Epithelial cell of esophagus (primary cell): ENCODE data around the gene DPYD.

Experiments used
- DNase-seq: peaks from one replicate; pipeline ENCODE4 v3.0.0; 2010; ENCODE audit warnings: low read depth
- H3K4me3 ChIP-seq: 2 replicates; pipeline ENCODE4 v1.5.1; 2011; ENCODE audit warnings: mild to moderate bottlenecking, low read length, control low read depth
- CTCF ChIP-seq: IDR thresholded peaks from 2 replicates; pipeline ENCODE4 v1.5.1; 2011; ENCODE audit warnings: low read depth, mild to moderate bottlenecking, low read length, control low read depth, inconsistent platforms; ENCODE audit not compliant: insufficient read depth; ENCODE audit errors: missing control alignments

Gene DPYD

GRCh38 chr1:97433094-97433823 lies 487.6 kb downstream of the DPYD start:
- TF ChIP-seq CTCF, result no peak
- peak; percentile 73 for DNase-seq

GRCh38 chr1:97427371-97427770 lies 493.5 kb downstream of the DPYD start:
- no peak for DNase-seq
- H3K4me3 ChIP-seq, result no peak overlapping the region
- TF ChIP-seq CTCF, result no peak

More at GRCh38 chr1:97433094-97433823, 487.6 kb downstream of the DPYD start:
- H3K4me3 ChIP-seq, result no peak overlapping the region

GRCh38 chr1:97424209-97424608 lies 496.6 kb downstream of the DPYD start:
- no peak for DNase-seq
- no peak for TF ChIP-seq CTCF
- H3K4me3 ChIP-seq, result no peak overlapping the region

GRCh38 chr1:97423403-97423802 lies 497.4 kb downstream of the DPYD start:
- DNase-seq, result no peak
- no peak overlapping the region for H3K4me3 ChIP-seq
- TF ChIP-seq CTCF, result no peak

GRCh38 chr1:97417661-97418060 lies 503.2 kb downstream of the DPYD start:
- DNase-seq, result no peak
- H3K4me3 ChIP-seq, result no peak overlapping the region
- TF ChIP-seq CTCF, result no peak

- DNase-seq, result no peak
- no peak overlapping the region for H3K4me3 ChIP-seq
- TF ChIP-seq CTCF, result no peak
Measured at GRCh38 chr1:97414682-97415312, 506.0 kb downstream of the DPYD start.
